Parathyroid adenoma (tissue), 2 donors: Measurements from ENCODE around the gene SLC9A9.

Source experiments
- H2AFZ ChIP-seq: fragments of 300-600 bp; sonication (generic); one replicate; pipeline ENCODE4 v1.7.0; 2017; ENCODE audit warnings: antibody characterized with exemption, mild to moderate bottlenecking
- H3K27ac ChIP-seq: fragments of 300-600 bp; sonication (generic); one replicate; pipeline ENCODE4 v1.7.0; 2017
- H3K27me3 ChIP-seq: fragments of 300-600 bp; sonication (generic); one replicate; pipeline ENCODE4 v1.7.0; 2017; ENCODE audit warnings: low read length; ENCODE audit not compliant: control insufficient read depth, insufficient read depth
- H3K36me3 ChIP-seq: fragments of 300-600 bp; sonication (generic); one replicate; pipeline ENCODE4 v1.7.0; 2017; ENCODE audit warnings: low read length; ENCODE audit not compliant: control insufficient read depth, insufficient read depth
- H3K4me1 ChIP-seq: fragments of 300-600 bp; sonication (generic); one replicate; pipeline ENCODE4 v1.7.0; 2017; ENCODE audit warnings: control low read depth
- H3K4me2 ChIP-seq: fragments of 300-600 bp; sonication (generic); one replicate; pipeline ENCODE4 v1.7.0; 2017; ENCODE audit warnings: low read length
- H3K4me3 ChIP-seq: fragments of 300-600 bp; sonication (generic); one replicate; pipeline ENCODE4 v1.7.0; 2017; ENCODE audit warnings: low read depth, low read length
- H3K79me2 ChIP-seq: fragments of 300-600 bp; sonication (generic); one replicate; pipeline ENCODE4 v1.7.0; 2017; ENCODE audit warnings: control low read depth
- H3K9ac ChIP-seq: fragments of 300-600 bp; sonication (generic); one replicate; pipeline ENCODE4 v1.7.0; 2017; ENCODE audit warnings: mild to moderate bottlenecking
- H3K9me3 ChIP-seq: fragments of 300-600 bp; sonication (generic); one replicate; pipeline ENCODE4 v1.7.0; 2017; ENCODE audit warnings: low read length; ENCODE audit not compliant: control insufficient read depth
- TF ChIP-seq, protein P1 (sequence below): fragments of 300-600 bp; sonication (generic); IDR thresholded peaks from one replicate; pipeline ENCODE4 v1.7.0; 2017; ENCODE audit warnings: antibody characterized with exemption, mild to moderate bottlenecking
- donor health status: primary hyperparathyroidism.

Gene SLC9A9

DNA sequence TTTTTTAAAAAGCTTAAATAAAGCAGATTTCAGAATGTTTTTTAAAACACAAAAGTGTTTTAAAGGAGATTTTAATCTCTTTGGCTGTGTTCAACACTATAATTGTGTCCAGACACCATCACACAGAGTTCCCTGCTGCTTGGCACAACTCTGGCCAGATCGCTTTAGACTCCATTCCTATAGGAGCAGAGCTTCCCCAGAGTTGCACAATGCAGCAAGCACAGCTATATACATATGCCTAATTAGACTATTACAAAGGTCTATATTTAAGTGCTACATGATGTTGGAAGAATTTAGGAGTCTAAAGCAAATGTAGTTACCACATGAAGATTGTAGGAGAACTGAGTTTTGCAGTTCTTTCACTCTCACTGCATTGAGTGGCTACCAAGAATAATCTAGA, 11.2 kb downstream of the SLC9A9 start:
- Histone ChIP-seq H3K27ac (no peak overlapping the region), H3K4me3 (no peak overlapping the region), H3K9ac (no peak overlapping the region), H3K4me1 (no peaks in the 10 kb centered on the region), H3K4me2 (no peak overlapping the region), H3K79me2 (no peaks in the 10 kb centered on the region), H2AFZ (no peak overlapping the region), H3K27me3 (no peaks in the 10 kb centered on the region), H3K36me3 (no peaks in the 10 kb centered on the region), H3K9me3 (no peaks in the 10 kb centered on the region)
- TF ChIP-seq, protein P1, sequence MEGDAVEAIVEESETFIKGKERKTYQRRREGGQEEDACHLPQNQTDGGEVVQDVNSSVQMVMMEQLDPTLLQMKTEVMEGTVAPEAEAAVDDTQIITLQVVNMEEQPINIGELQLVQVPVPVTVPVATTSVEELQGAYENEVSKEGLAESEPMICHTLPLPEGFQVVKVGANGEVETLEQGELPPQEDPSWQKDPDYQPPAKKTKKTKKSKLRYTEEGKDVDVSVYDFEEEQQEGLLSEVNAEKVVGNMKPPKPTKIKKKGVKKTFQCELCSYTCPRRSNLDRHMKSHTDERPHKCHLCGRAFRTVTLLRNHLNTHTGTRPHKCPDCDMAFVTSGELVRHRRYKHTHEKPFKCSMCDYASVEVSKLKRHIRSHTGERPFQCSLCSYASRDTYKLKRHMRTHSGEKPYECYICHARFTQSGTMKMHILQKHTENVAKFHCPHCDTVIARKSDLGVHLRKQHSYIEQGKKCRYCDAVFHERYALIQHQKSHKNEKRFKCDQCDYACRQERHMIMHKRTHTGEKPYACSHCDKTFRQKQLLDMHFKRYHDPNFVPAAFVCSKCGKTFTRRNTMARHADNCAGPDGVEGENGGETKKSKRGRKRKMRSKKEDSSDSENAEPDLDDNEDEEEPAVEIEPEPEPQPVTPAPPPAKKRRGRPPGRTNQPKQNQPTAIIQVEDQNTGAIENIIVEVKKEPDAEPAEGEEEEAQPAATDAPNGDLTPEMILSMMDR, result no peak

DNA sequence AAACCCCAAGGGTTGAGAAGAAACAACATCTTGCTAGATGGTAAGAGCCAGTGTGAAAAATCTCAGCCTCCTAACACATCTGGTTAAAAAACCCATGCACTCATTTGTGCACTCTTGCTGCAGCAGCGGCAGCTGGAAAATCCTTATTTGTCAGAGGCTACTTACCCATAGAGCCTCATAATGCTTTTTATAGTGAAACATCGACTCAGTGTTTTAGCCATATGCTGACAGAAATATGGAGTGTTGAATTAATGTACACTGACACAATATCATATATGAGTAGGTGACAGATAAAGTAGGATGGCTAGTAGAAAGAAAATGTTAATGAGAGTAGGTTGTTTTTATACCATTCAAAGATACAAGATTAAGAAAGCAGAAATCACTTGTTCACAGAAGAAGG, 13.0 kb downstream of the SLC9A9 start:
- H3K9ac ChIP-seq, result no peak overlapping the region
- H2AFZ ChIP-seq, result no peak overlapping the region
- no peaks in the 10 kb centered on the region for H3K27me3 ChIP-seq
- no peak overlapping the region for H3K4me3 ChIP-seq
- no peaks in the 10 kb centered on the region for H3K79me2 ChIP-seq
- no peak overlapping the region for H3K4me2 ChIP-seq
- no peaks in the 10 kb centered on the region for H3K9me3 ChIP-seq
- TF ChIP-seq, protein P1, result no peak
- H3K4me1 ChIP-seq, result no peaks in the 10 kb centered on the region
- H3K27ac ChIP-seq, result no peak overlapping the region
- H3K36me3 ChIP-seq, result no peaks in the 10 kb centered on the region

DNA sequence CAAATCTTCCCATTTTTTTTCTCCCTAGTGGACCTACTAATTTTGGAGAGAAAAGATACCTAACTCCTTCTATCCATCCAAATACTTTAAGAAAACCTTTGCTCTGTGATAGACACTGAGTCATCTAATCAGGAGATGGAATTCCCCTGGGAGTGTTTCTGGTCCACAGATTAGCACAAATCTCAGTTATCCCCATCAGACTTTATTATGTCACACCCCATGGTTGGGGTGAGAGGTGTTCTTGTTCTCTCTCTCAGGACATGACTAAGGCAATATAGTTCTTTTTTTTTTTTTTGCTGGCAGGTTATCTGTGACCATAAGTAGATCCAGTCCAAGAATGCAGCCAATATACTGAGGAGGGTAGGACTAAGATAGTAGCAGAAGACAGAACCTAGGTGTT, 15.8 kb downstream of the SLC9A9 start:
- no peak overlapping the region for H3K9ac ChIP-seq
- no peaks in the 10 kb centered on the region for H3K27me3 ChIP-seq
- H3K36me3 ChIP-seq, result no peaks in the 10 kb centered on the region
- TF ChIP-seq, protein P1, result no peak
- H3K4me1 ChIP-seq, result no peaks in the 10 kb centered on the region
- H3K79me2 ChIP-seq, result no peaks in the 10 kb centered on the region
- H3K27ac ChIP-seq, result no peak overlapping the region
- H2AFZ ChIP-seq, result no peak overlapping the region
- H3K4me3 ChIP-seq, result no peak overlapping the region
- no peak overlapping the region for H3K4me2 ChIP-seq
- no peaks in the 10 kb centered on the region for H3K9me3 ChIP-seq

DNA sequence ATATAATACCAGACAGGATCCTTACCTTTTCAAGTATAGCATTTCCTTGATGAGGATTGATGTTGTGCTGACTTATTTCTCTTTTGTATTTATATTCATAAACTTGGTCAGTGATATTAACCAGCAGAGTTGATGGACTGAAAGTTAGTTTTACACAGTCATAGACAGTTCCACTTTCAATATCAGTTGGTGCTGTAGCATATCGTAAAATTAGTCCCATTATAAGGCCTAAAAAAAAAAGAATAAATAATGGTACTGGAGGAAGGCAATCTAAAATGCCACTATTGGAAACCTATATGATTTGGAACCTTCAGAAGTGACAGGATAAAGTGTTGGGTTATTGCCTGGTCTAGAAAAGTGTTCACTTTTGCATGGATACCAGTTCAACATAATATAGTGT, 16.3 kb downstream of the SLC9A9 start:
- H3K27ac ChIP-seq, result no peak overlapping the region

DNA sequence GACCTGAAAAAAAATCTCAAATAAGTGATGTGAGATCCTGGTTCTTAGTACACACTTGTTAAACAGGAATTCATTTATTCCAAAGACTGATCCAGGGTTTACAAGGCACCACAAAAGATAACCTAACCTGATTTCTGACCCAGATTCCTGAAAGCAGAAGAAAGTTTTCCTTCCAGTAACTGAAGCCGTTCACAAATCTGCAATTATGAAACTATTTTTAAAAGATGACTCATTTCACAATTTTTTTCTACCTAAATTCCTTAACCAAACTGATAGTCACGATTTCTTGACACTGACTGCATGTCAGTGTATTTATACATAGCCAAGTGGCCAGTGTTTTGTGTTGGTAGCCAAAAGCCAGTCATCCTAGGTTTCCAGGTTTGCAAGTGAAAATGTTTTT, 17.1 kb downstream of the SLC9A9 start:
- H3K4me3 ChIP-seq, result no peak overlapping the region
- no peaks in the 10 kb centered on the region for H3K9me3 ChIP-seq
- no peaks in the 10 kb centered on the region for H3K36me3 ChIP-seq
- H3K27me3 ChIP-seq, result no peaks in the 10 kb centered on the region
- H3K4me2 ChIP-seq, result no peak overlapping the region
- no peaks in the 10 kb centered on the region for H3K79me2 ChIP-seq
- no peaks in the 10 kb centered on the region for H3K4me1 ChIP-seq
- no peak overlapping the region for H3K9ac ChIP-seq
- TF ChIP-seq, protein P1, result no peak
- no peak overlapping the region for H3K27ac ChIP-seq
- H2AFZ ChIP-seq, result no peak overlapping the region

More for the DNA sequence above, 16.3 kb downstream of the SLC9A9 start:
- Histone ChIP-seq H2AFZ (no peak overlapping the region), H3K9me3 (no peaks in the 10 kb centered on the region), H3K79me2 (no peaks in the 10 kb centered on the region), H3K4me3 (no peak overlapping the region), H3K9ac (no peak overlapping the region), H3K4me1 (no peaks in the 10 kb centered on the region), H3K27me3 (no peaks in the 10 kb centered on the region), H3K4me2 (no peak overlapping the region), H3K36me3 (no peaks in the 10 kb centered on the region)
- TF ChIP-seq, protein P1, result no peak
